Measurements from ENCODE around the gene PPP1R10. TPM values are rescaled to one million over a fixed set of nuclear protein-coding genes. Genes with fewer than 3 reads are reported as not detected.
"Not testable (repeated sequence)": the region's sequence is repeated elsewhere in the genome, so short reads cannot be mapped to it uniquely, and the experiment has no call there.

Gene PPP1R10
- total RNA-seq, 1 donor from 2014 or later = 138 TPM

DNA sequence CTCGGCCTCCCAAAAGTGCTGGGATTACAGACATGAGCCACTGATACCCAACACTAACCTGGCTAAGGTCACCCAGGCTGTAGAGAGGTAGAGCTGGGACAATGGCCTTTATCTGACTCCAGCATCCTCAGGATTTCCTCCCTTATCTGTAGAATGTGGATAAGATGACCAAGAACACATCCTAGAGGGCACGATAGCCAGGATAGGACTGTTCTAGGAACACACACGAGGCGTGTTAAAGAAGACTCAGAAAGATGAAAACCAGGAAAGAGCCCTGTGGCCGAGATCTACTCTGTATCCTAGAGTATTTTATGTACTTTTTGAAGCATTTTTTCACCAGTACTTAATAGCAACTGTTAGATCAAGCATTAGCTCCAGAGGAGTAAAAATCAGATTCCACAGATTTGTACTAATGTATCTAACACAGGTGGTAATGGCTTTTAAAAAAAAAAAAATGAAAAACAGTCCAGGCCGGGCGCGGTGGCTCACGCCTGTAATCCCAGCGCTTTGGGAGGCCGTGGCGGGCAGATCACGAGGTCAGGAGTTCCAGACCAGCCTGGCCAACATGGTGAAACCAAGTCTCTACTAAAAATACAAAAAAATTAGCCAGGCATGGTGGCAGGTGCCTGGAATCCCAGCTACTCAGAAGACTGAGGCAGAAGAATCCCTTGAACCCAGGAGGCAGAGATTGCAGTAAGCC is 17.3 kb downstream of the PPP1R10 start:
- Mint-ChIP-seq H3K27me3 (ENCODE audit: low read depth) (peaks cover 5% of the 10 kb centered on the region), H3K4me1 (peaks cover 5% of the 10 kb centered on the region), H3K27ac (ENCODE audit: unreplicated experiment) (no peak overlapping the region), H3K9me3 (no peaks in the 10 kb centered on the region), H3K36me3 (ENCODE audit: low read depth) (peaks cover 33% of the 10 kb centered on the region), H3K4me3 (no peak overlapping the region)
- DNase-seq (ENCODE audit: low read depth, low spot score) = no peak
- TF ChIP-seq CTCF (conservative IDR thresholded peaks at IDR 0.05) = no peak

- peaks cover 29% of the 10 kb centered on the region for H3K36me3 Mint-ChIP-seq (ENCODE audit: low read depth)
- H3K4me3 Mint-ChIP-seq = no peak overlapping the region
- H3K27me3 Mint-ChIP-seq (ENCODE audit: low read depth) = peaks cover 5% of the 10 kb centered on the region
- no peaks in the 10 kb centered on the region for H3K9me3 Mint-ChIP-seq
- no peak for DNase-seq (ENCODE audit: low read depth, low spot score)
- peaks cover 5% of the 10 kb centered on the region for H3K4me1 Mint-ChIP-seq
- H3K27ac Mint-ChIP-seq (ENCODE audit: unreplicated experiment) = no peak overlapping the region
- no peak for TF ChIP-seq CTCF (conservative IDR thresholded peaks at IDR 0.05)
These were observed 18.0 kb downstream of the PPP1R10 start for GRCh38 chr6:30598912-30599624.

DNA sequence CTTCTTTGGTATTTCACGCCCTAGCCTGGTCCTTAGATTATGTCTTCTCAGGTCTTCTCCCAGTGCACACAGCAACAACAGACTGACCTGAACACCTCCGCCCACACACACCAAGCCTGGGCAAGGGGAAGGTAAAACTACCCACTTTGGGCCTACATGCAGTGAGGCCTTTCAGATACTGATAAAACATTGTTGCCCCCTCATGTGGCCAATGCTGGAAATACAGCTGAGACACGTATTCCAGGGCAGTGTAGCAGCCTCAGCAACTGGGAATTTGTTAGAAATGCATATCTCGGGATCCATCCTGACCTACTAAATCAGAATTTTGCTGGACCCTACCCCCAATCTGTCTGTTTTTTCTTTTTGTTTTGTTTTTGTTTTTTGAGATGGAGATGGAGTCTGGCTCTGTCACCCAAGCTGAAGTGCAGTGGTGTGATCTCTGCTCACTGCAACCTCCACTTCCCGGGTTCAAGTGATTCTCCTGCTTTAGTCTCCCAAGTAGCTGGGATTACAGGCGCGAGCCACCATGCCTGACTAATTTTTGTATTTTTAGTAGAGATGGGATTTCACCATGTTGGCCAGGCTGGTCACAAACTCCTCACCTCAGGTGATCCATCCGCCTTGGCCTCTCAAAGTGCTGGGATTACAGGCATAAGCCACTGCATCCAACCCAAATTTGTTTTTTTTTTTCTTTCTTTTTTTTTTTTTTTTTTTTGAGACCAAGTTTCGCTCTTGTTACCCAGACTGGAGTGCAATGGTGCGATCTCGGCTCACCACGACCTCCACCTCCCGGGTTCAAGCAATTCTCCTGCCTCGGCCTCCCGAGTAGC is 19.5 kb downstream of the PPP1R10 start:
- H3K4me3 Mint-ChIP-seq = peak overlapping the region; percentile 61
- not testable (repeated sequence) for H3K9me3 Mint-ChIP-seq; H3K27ac Mint-ChIP-seq (ENCODE audit: unreplicated experiment); H3K27me3 Mint-ChIP-seq (ENCODE audit: low read depth); H3K4me1 Mint-ChIP-seq
- DNase-seq (ENCODE audit: low read depth, low spot score) = peak; percentile 91
- peaks cover 15% of the 10 kb centered on the region for H3K36me3 Mint-ChIP-seq (ENCODE audit: low read depth)
- TF ChIP-seq CTCF (conservative IDR thresholded peaks at IDR 0.05) = peak; percentile 80

DNA sequence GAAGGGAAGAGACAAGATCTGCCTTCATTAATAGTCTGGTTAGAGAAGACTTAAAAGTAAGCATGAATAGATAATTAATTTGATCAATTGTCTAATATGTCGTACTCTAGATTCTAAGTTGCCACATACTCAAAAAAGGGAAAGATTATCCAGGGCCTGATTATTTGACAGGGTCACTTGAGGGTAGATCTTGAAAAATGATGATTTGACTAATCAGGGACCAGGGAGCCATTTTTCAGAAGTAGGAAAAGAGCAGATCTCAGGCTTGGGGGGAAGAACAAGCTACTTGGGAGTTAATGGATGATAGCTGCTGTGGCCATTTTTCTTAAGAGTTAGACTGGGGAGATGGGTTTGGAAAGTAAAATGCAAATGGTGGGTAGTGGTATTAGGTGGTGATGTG is 24.8 kb downstream of the PPP1R10 start:
- no peak for TF ChIP-seq CTCF (conservative IDR thresholded peaks at IDR 0.05)
- Mint-ChIP-seq H3K9me3 (no peaks in the 10 kb centered on the region), H3K27ac (ENCODE audit: unreplicated experiment) (no peak overlapping the region), H3K27me3 (ENCODE audit: low read depth) (peaks cover 2% of the 10 kb centered on the region), H3K4me1 (peaks cover 3% of the 10 kb centered on the region), H3K36me3 (ENCODE audit: low read depth) (peaks cover 22% of the 10 kb centered on the region), H3K4me3 (no peak overlapping the region)
- DNase-seq (ENCODE audit: low read depth, low spot score) = no peak

GRCh38 chr6:30591008-30591407 is 26.0 kb downstream of the PPP1R10 start:
- TF ChIP-seq CTCF (conservative IDR thresholded peaks at IDR 0.05) = no peak
- Mint-ChIP-seq H3K4me1 (no peaks in the 10 kb centered on the region), H3K27me3 (ENCODE audit: low read depth) (no peaks in the 10 kb centered on the region), H3K36me3 (ENCODE audit: low read depth) (peaks cover 26% of the 10 kb centered on the region), H3K4me3 (no peak overlapping the region), H3K27ac (ENCODE audit: unreplicated experiment) (no peak overlapping the region), H3K9me3 (no peaks in the 10 kb centered on the region)
- DNase-seq (ENCODE audit: low read depth, low spot score) = no peak
